ENCODE measurements around the gene SCGB1A1.
A peak's percentile ranks its signal among the peaks of the same experiment; 100 is the strongest.
"Not testable (repeated sequence)": the region's sequence is repeated elsewhere in the genome, so short reads cannot be mapped to it uniquely, and the experiment has no call there.

The SCGB1A1 gene

GRCh38 chr11:62418733-62419132 is at the start of gene SCGB1A1:
Gene SCGB1A1 (plus strand): TSS chr11:62419033. CDS start chr11:62419096, 63 bp downstream.
- no peak for DNase-seq

- DNase-seq: no peak
Measured at GRCh38 chr11:62370743-62371440, 47.9 kb upstream of the SCGB1A1 start.

DNA sequence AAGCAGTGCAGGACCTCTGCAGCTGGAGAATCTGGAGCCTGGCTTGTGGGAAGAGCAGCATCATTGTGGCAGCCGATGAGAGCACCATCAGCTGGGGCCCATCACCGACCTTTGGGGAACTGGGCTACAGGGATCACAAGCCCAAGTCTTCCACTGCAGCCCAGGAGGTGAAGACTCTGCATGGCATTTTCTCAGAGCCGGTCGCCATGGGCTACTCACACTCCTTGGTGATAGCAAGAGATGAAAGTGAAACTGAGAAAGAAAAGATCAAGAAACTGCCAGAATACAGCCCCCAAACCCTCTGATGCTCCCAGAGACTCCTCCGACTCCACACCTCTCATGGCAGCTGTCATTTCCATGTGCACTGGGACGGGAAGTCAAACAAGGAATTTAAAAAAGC is 46.0 kb upstream of the SCGB1A1 start:
- no peak for DNase-seq

- DNase-seq: no peak
Measured at GRCh38 chr11:62373464-62374119, 45.2 kb upstream of the SCGB1A1 start.

GRCh38 chr11:62374801-62375200 is 44.0 kb upstream of the SCGB1A1 start:
- DNase-seq: no peak

DNA sequence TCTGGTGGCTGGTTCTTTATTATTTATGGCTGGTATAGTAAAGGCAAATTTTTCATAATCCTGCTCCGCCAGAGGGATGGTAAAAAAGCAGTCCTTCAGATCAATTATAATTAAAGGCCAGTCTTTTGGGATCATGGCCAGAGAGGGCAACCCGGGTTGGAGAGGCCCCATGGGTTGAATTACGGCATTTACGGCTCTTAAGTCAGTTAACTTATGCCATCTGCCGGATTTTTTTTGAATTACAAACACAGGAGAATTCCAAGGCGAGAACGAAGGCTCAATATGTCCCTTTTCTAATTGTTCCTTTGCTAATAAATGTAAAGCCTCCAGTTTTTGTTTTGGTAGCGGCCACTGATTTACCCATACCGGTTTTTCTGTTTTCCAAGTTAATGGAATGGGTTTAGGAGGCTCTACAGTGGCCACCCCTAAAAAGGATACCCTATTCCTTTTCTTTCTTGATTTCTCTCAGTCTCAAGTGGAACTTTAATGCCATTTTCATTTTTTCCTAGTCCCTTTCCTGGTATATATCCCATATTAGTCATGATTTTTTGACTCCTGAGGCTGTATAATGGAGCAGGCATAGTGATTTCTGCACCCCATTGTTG is 40.3 kb upstream of the SCGB1A1 start:
- not testable (repeated sequence) for DNase-seq

GRCh38 chr11:62379586-62379985 is 39.2 kb upstream of the SCGB1A1 start:
- not testable (repeated sequence) for DNase-seq

GRCh38 chr11:62380821-62381245 is 38.0 kb upstream of the SCGB1A1 start:
- peak; percentile 58 for DNase-seq

DNA sequence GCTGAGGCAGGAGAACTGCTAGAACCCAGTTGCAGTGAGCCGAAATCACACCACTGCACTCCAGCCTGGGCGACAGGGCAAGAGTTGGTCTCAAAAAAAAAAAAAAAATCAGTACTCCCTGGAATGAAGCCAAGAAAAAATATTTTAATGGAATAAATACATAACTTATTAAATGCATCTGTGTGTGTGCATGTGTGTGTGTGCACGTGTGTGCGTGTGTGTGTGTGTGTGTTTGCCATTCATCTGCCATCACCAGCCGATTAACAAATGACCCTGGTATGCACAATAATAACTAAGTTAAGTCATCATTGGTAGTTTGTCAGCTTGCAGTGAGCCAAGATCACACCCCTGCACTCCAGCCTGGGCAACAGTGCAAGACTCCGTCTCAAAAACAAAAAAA is 35.0 kb upstream of the SCGB1A1 start:
- no peak for DNase-seq

GRCh38 chr11:62386083-62386482 is 32.8 kb upstream of the SCGB1A1 start:
- DNase-seq: not testable (repeated sequence)

DNA sequence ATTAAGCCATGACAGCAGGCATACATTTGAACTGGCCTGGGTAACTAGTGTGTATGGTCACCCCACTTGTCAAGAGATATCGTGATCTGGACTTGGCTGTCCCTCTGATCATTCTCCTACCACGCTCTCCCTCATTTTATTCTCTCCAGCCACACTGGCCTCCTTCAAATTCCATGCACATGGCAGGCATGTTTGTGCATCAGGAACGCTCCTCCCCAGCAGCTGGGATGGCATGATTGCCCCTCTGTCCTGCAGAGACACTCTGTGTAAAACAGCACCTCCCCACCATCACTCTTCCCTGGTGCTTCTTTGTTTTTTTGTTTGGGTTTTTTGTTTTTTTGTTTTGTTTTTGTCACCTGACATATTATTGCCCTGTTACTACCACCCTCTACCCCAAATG is 31.5 kb upstream of the SCGB1A1 start:
- DNase-seq: no peak

DNA sequence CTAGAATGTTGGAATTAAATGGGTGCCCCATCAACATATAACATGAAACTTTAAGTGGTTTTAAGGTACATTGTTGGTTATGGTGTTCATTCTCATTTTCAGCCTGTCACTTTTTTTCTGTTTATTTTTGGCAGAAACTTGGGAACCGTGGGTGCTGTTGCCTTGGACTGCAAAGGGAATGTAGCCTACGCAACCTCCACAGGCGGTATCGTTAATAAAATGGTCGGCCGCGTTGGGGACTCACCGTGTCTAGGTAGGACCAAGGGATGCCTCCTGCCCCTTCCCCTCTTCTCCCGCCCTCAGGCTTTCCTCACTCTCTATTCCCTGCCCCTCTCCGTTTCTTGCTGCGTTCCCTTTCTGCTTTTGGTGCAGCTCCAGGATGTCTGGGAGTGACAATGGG is 29.8 kb upstream of the SCGB1A1 start:
- no peak for DNase-seq

DNA sequence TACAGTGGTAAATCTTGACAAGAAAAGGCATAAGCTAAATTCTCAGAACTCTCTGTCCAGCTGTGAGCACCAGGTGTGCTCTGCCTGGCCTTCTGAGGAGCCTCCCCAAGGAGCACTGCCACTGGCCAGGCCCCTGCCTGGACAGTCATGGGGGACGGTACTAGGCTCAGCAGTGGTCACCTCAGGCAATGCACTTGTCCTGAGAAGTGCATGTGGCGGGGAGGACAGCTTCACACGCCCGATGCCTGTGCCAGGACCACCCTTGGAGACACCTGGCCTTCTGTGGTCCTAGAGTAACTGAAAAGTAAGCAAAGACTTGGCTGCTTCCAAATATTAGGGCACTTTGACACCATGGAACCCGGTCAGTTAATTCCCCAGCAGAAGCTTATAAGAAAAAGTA is 28.6 kb upstream of the SCGB1A1 start:
- DNase-seq: no peak

DNA sequence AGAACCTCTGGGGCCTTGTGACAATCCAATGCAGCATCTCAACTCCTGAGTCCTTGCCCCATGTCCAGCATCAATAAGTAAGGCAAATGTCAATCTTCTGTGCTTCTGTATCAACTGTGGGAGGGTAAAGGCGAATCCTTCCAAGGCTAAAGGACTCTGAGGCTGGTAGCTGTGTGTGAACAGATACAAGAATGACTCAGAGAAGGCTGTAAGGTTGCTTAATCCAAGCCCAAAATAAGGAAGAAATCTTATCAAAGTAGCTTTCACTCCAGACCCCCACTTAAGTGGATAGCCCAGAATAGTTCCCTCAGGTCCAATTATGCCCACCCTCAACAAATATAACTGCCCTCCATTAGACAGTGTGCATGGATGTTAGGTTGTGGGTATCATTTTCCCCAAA is 28.1 kb upstream of the SCGB1A1 start:
- no peak for DNase-seq

GRCh38 chr11:62391642-62392425 is 27.0 kb upstream of the SCGB1A1 start:
- no peak for DNase-seq

- DNase-seq: no peak
Measured at GRCh38 chr11:62392506-62392905, 26.3 kb upstream of the SCGB1A1 start.

DNA sequence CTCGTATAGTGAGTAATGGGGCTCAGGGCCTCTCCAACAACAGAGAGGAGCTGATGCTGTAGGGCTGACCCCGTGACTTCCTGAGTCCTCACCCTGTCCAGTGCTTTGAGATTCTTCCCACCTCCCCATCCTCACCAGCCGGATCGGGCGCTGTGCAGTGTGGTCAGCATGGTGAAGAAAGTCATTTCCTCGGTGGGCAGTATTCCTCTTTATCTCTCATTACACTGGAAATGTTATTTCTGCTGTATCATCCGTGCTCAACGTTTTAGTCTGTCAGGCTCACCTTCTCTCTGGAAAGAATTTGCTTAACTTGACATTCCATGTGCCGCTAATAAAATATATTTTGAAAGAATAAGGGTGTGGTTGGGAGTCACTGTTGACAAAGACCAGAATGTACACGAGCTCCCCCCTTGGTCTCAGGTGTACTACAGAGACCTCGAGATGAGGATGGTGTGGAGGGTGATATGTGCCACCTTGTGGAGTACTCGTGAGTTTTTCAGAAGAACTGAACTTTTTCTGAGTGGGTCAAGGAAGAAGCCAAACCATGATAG is 25.7 kb upstream of the SCGB1A1 start:
- no peak for DNase-seq

GRCh38 chr11:62393735-62394134 is 25.1 kb upstream of the SCGB1A1 start:
- DNase-seq: no peak

GRCh38 chr11:62394825-62395538 is 23.9 kb upstream of the SCGB1A1 start:
- peak; percentile 58 for DNase-seq

DNA sequence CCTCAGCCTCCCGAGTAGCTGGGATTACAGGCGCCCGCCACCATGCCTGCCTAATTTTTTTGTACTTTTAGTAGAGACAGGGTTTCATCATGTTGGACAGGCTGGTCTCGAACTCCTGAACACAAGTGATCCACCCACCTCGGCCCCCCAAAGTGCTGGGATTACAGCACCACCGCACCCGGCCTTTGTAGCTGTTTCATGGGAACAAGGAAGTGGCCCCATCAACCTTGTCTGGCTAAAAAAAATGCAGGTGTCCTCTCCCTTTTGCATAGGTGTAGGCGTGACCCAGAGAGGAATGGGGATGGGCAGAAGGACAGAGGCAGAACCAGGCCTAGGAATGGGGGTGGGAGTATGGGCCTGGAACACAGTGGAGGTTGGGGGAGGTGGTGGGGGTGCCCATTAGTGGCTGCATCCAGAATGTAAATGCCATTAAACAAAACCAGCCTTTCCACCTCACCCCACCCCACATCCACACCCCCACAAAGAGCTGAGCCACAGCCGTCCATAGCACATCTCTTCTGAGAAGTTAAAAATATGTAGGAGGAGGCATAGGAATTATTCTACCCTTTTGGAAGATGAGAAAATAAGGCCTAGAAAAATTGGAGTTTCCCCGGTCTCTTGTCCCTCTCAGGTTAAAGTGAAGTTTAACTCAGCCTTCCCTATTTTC is 22.8 kb upstream of the SCGB1A1 start:
- DNase-seq: no peak

All from NCI-H187 treated with DMSO at 0.1 percent for 48 hours (cell line).